ENCODE results near the gene ZNF532.

DNA sequence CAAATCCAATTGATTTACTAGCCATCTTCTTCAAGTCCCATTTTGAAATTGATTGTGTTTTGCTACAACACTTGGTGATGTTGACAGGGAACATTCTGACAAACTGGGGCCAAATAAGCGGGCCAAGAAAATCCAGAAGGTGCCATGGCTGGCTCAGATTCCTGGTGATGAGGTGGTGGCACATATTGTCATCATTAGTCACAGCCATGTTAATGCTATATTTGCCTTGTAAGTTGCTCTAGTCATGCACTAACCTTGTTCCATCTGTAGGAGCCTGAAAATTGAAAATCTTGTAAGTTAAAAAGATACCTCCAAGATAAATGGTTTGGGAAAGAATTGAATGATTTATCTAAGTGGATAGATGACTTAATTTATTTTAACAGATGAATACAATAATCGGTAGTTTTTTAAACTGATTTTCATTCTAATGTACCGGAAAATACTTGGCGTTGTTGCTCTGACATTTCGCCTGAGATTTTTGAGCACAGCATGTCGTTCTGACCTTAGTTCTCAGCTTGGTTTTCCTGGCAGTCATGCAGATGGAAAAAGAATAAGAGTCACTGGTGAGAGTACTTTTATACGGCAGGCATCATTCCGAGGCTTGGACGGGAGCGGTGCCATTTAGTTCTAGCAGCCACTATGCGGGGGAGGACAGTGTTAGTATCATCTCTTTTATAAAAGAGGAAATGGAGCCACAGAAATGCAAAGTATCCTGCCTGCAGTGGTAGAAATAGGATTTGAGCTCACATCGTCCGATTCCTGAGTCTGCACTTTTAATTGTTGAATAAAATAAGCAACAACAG, 133.9 kb downstream of the ZNF532 start:
- TF ChIP-seq, protein P1, sequence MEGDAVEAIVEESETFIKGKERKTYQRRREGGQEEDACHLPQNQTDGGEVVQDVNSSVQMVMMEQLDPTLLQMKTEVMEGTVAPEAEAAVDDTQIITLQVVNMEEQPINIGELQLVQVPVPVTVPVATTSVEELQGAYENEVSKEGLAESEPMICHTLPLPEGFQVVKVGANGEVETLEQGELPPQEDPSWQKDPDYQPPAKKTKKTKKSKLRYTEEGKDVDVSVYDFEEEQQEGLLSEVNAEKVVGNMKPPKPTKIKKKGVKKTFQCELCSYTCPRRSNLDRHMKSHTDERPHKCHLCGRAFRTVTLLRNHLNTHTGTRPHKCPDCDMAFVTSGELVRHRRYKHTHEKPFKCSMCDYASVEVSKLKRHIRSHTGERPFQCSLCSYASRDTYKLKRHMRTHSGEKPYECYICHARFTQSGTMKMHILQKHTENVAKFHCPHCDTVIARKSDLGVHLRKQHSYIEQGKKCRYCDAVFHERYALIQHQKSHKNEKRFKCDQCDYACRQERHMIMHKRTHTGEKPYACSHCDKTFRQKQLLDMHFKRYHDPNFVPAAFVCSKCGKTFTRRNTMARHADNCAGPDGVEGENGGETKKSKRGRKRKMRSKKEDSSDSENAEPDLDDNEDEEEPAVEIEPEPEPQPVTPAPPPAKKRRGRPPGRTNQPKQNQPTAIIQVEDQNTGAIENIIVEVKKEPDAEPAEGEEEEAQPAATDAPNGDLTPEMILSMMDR (conservative IDR thresholded peaks at IDR 0.05): no peak
- no peak for TF ChIP-seq EZH2 (IDR thresholded peaks at IDR 0.05; ENCODE audit: low read depth)
